Natural killer cell (primary cell): Measurements from ENCODE around the gene IFT122. TPM values are rescaled to one million over a fixed set of nuclear protein-coding genes. Genes with fewer than 3 reads are reported as not detected.

Experiments used
- ATAC-seq, 3 donors: fragments of 150-1000 bp in 2 of 3; fragments of 200-7000 bp in 1 of 3; cut with Tn5 transposase; 1 replicate in 1 of 3; 2 replicates in 2 of 3; pipeline ENCODE4 v1.10.0; 2021; ENCODE audit warnings: mild to moderate bottlenecking in 2 of 3, moderate library complexity in 2 of 3
- DNase-seq, 2 donors: peaks; one replicate each; pipeline versions ENCODE4 v3.0.0 to v3.0.0-alpha.2; 2013 to 2021; ENCODE audit warnings: mixed read lengths in 1 of 2
- H3K27ac ChIP-seq: one replicate; pipeline ENCODE4 v1.5.1; 2013; ENCODE audit warnings: mild to moderate bottlenecking, low read length
- H3K27me3 ChIP-seq: one replicate; pipeline ENCODE4 v1.6.1; 2013; ENCODE audit warnings: low read length; ENCODE audit not compliant: control insufficient read depth, insufficient read depth
- H3K36me3 ChIP-seq: one replicate; pipeline ENCODE4 v1.6.1; 2013; ENCODE audit warnings: low read length; ENCODE audit not compliant: control insufficient read depth, insufficient read depth
- H3K4me1 ChIP-seq: one replicate; pipeline ENCODE4 v1.6.1; 2013; ENCODE audit warnings: low read length; ENCODE audit not compliant: control insufficient read depth, insufficient read depth
- H3K4me3 ChIP-seq: one replicate; pipeline ENCODE4 v1.5.1; 2013; ENCODE audit warnings: low read length
- H3K9me3 ChIP-seq: one replicate; pipeline ENCODE4 v1.6.1; 2013; ENCODE audit warnings: low read length; ENCODE audit not compliant: control insufficient read depth, insufficient read depth
- H3K27ac Mint-ChIP-seq, 2 donors: one replicate each; pipeline ENCODE4 v1.8.0; 2022; ENCODE audit warnings: mild to moderate bottlenecking in 2 of 2, mixed read lengths in 2 of 2, moderate library complexity in 1 of 2
- H3K27me3 Mint-ChIP-seq, 2 donors: one replicate each; pipeline ENCODE4 v1.8.0; 2022; ENCODE audit warnings: low read depth in 2 of 2, mixed read lengths in 2 of 2
- H3K36me3 Mint-ChIP-seq: one replicate; pipeline ENCODE4 v1.8.0; 2022; ENCODE audit warnings: mixed read lengths
- H3K4me1 Mint-ChIP-seq, 2 donors: one replicate each; pipeline ENCODE4 v1.8.0; 2022; ENCODE audit warnings: mixed read lengths in 2 of 2
- H3K4me3 Mint-ChIP-seq: one replicate; pipeline ENCODE4 v1.8.0; 2022; ENCODE audit warnings: mild to moderate bottlenecking, moderate library complexity, mixed read lengths
- H3K9me3 Mint-ChIP-seq, 2 donors: one replicate each; pipeline ENCODE4 v1.8.0; 2022; ENCODE audit warnings: mixed read lengths in 2 of 2
- WGBS: methylation state at CpG from one replicate; pipeline ENCODE4 v1.1.7; 2013; ENCODE audit warnings: missing lambda C conversion rate; ENCODE audit not compliant: insufficient coverage; 5-methylcytosine and 5-hydroxymethylcytosine counted together
- intact Hi-C: fragments of 100-400 bp; cut with micrococcal nuclease; formaldehyde crosslinking; loops from one replicate; pipeline ENCODE4 v1.14.2; 2022
- total RNA-seq, 4 donors: library from RNA; stranded (reverse); fragments of 120-200 nt in 1 of 4; gene quantifications; one replicate each; pipeline versions ENCODE4 v1.2.3 to v1.2.4, GENCODE V29; 2013 to 2022
- TF ChIP-seq, protein P1 (sequence below): fragments of 200-600 bp; IDR thresholded peaks from one replicate; pipeline ENCODE4 v1.8.0; 2022; ENCODE audit warnings: antibody characterized with exemption

Gene IFT122
- total RNA-seq, 3 donors from 2014 or later (not counting 1 experiment from before 2014, with no cell fraction given), result 20.7 to 26.6 (median 23.9) TPM

DNA sequence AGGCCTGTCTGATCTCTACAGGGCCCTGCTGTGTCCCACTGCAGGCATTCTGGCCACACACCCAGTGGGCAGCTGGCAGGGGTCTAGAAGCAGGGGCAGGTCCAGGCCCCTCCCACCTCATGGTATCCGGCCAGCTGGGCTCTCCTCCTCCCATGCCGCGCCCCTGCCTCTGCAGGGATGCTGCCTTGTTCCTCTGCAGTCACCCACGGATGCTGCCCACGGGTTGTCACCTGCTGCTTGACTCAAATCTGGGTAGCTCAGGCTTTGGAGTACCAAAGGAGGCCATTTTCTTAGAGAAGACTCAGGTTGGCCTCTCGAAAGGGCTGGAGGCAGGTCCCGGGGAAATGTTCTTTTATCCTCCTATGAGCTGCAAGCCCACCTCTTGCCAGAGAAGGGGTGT, 36.6 kb upstream of the IFT122 start:
- H3K27ac Mint-ChIP-seq, result no peak overlapping the region
- TF ChIP-seq, protein P1, sequence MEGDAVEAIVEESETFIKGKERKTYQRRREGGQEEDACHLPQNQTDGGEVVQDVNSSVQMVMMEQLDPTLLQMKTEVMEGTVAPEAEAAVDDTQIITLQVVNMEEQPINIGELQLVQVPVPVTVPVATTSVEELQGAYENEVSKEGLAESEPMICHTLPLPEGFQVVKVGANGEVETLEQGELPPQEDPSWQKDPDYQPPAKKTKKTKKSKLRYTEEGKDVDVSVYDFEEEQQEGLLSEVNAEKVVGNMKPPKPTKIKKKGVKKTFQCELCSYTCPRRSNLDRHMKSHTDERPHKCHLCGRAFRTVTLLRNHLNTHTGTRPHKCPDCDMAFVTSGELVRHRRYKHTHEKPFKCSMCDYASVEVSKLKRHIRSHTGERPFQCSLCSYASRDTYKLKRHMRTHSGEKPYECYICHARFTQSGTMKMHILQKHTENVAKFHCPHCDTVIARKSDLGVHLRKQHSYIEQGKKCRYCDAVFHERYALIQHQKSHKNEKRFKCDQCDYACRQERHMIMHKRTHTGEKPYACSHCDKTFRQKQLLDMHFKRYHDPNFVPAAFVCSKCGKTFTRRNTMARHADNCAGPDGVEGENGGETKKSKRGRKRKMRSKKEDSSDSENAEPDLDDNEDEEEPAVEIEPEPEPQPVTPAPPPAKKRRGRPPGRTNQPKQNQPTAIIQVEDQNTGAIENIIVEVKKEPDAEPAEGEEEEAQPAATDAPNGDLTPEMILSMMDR, result no peak
- intact Hi-C loops, result no loop called here
- ATAC-seq (no peak), DNase-seq (no peak)
- H3K4me1 Mint-ChIP-seq, result peaks cover 7 to 14% of the 10 kb centered on the region in 2 donors
- no peaks in the 10 kb centered on the region for H3K36me3 Mint-ChIP-seq
- H3K4me3 Mint-ChIP-seq, result no peak overlapping the region
- Histone ChIP-seq H3K4me3 (no peak overlapping the region), H3K4me1 (peaks cover 11% of the 10 kb centered on the region), H3K27me3 (no peaks in the 10 kb centered on the region), H3K9me3 (no peaks in the 10 kb centered on the region), H3K36me3 (no peaks in the 10 kb centered on the region), H3K27ac (no peak overlapping the region)
- WGBS, result 85% methylated on average over 7 of the region's 7 CpGs
- no peaks in the 10 kb centered on the region for H3K9me3 Mint-ChIP-seq
- H3K27me3 Mint-ChIP-seq, result no peaks in the 10 kb centered on the region

DNA sequence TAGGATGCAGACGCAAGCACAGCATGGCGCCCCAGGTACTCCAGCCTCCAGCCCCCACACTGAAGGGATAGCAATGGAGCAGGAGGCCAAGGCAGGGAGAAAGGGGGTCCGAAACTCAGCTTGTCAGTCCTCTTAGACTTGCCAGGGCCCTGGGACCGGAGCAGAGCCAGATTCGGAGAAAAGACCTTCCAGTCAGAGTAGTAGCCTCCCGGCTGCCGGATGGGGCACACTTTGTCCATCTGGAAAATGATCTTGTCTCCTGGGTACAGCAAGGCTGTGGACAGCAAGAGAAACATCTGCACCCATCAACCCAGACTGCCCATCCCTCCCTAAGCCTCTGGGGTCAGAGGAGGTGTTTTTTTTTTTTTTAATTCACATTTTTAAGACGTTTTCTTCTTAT, 35.9 kb upstream of the IFT122 start:
- H3K9me3 Mint-ChIP-seq, result no peaks in the 10 kb centered on the region
- H3K4me1 Mint-ChIP-seq, result peaks cover 0 to 7% of the 10 kb centered on the region in 2 donors
- Histone ChIP-seq H3K27ac (no peak overlapping the region), H3K4me1 (peaks cover 6% of the 10 kb centered on the region), H3K36me3 (no peaks in the 10 kb centered on the region), H3K4me3 (no peak overlapping the region), H3K27me3 (no peaks in the 10 kb centered on the region), H3K9me3 (no peaks in the 10 kb centered on the region)
- no peaks in the 10 kb centered on the region for H3K36me3 Mint-ChIP-seq
- 92% methylated on average over 7 of the region's 8 CpGs for WGBS
- no peaks in the 10 kb centered on the region for H3K27me3 Mint-ChIP-seq
- no peak overlapping the region for H3K27ac Mint-ChIP-seq
- no peak for ATAC-seq
- H3K4me3 Mint-ChIP-seq, result no peak overlapping the region
- TF ChIP-seq, protein P1, result no peak
- DNase-seq, result no peak
- intact Hi-C loops, result no loop called here

DNA sequence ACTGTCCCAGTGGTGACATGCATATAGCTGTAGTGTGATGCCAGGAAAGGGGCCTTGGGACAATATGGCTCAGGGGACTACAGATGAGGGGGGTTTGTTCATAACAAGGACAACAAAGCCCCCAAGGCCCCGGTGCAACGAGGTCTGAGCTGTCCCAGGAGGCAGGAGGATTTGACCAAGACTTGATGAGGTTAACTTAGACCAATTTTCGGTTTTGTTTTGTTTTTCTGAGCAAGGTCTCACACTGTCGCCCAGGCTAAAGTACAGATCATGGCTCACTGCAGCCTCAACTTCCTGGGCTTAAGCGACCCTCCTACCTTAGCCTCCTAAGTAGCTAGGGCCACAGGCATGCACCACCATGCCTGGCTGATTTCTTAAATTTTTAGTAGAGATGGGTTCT, 35.4 kb upstream of the IFT122 start:
- no peaks in the 10 kb centered on the region for H3K36me3 Mint-ChIP-seq
- no peaks in the 10 kb centered on the region for H3K27me3 ChIP-seq
- WGBS, result 85% methylated on average over 4 of the region's 5 CpGs
- no peaks in the 10 kb centered on the region for H3K36me3 ChIP-seq
- ATAC-seq, result no peak
- H3K4me3 ChIP-seq, result no peak overlapping the region
- no peaks in the 10 kb centered on the region for H3K9me3 ChIP-seq
- H3K4me1 Mint-ChIP-seq, result peaks cover 0 to 2% of the 10 kb centered on the region in 2 donors
- H3K4me3 Mint-ChIP-seq, result no peak overlapping the region
- TF ChIP-seq, protein P1, result no peak
- no peaks in the 10 kb centered on the region for H3K9me3 Mint-ChIP-seq
- intact Hi-C loops, result no loop called here
- no peak for DNase-seq
- peaks cover 5% of the 10 kb centered on the region for H3K4me1 ChIP-seq
- no peak overlapping the region for H3K27ac ChIP-seq
- H3K27ac Mint-ChIP-seq, result no peak overlapping the region
- no peaks in the 10 kb centered on the region for H3K27me3 Mint-ChIP-seq

DNA sequence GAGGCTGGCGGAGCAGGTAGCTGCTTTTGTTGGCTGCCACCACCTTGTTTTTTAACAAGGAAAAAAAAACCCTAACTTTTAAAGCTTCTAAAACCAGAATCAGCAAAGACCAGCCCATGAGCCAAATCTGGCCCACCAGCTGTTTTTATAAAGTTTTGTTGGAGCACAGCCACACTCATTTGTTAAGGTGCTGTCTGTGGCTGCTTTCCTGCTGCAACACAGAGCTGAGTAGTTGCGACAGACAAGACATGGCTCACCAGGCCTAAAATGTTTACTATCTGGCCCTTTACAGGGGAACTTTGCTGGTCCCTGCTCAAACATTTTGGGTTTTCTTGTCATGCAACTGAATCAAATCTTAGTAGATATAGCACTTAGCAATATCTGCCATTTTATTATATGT, 30.5 kb upstream of the IFT122 start:
- TF ChIP-seq, protein P1, result no peak
- WGBS, result 77% methylated on average over 1 of the region's 2 CpGs
- no peaks in the 10 kb centered on the region for H3K9me3 ChIP-seq
- H3K4me3 ChIP-seq, result no peak overlapping the region
- H3K4me1 ChIP-seq, result no peaks in the 10 kb centered on the region
- H3K36me3 Mint-ChIP-seq, result no peaks in the 10 kb centered on the region
- no peaks in the 10 kb centered on the region for H3K27me3 ChIP-seq
- no peaks in the 10 kb centered on the region for H3K9me3 Mint-ChIP-seq
- H3K27ac Mint-ChIP-seq, result no peak overlapping the region
- ATAC-seq (no peak), DNase-seq (no peak)
- no peak overlapping the region for H3K4me3 Mint-ChIP-seq
- intact Hi-C loops, result no loop called here
- no peaks in the 10 kb centered on the region for H3K27me3 Mint-ChIP-seq
- H3K4me1 Mint-ChIP-seq, result no peaks in the 10 kb centered on the region
- H3K36me3 ChIP-seq, result no peaks in the 10 kb centered on the region
- no peak overlapping the region for H3K27ac ChIP-seq
